ENCODE results near the gene GARIN5B.

GARIN5B gene

GRCh38 chr19:55370305-55370988, 7.4 kb upstream of the GARIN5B start, which contains the start of gene IL11:
Gene IL11, minus strand, starts transcription at chr19:55370463. Its CDS starts 153 bp downstream, at chr19:55370310.
- no peak for DNase-seq (ENCODE audit: low spot score)

- peak; percentile 87 for DNase-seq (ENCODE audit: low spot score)
These were observed 6.7 kb upstream of the GARIN5B start for GRCh38 chr19:55369653-55370304.

GRCh38 chr19:55368701-55369563, 5.9 kb upstream of the GARIN5B start:
- peak; percentile 75 for DNase-seq (ENCODE audit: low spot score)

GRCh38 chr19:55368106-55368505, 5.0 kb upstream of the GARIN5B start:
- DNase-seq (ENCODE audit: low spot score) = no peak

DNA sequence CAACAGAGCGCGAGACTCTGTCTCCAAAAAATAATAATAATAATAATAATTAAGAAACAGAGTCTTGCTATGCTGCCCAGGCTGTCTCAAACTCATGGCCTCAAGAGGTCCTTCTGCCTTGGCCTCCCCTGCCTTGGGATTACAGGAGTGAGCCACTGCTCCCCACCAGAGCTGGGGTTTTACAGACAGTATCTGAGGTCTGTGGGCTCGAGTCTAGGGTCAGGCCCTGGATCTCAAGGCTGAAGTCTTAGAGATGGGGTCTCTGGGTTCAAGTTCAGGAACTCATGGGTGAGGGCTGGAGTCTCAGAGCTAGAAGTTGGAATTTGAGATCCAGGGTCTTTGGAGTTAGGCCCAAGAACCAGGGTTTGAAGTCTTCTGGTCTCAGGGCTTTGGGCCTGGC, 3.7 kb upstream of the GARIN5B start:
- no peak for DNase-seq (ENCODE audit: low spot score)

- no peak for DNase-seq (ENCODE audit: low spot score)
These were observed 2.9 kb upstream of the GARIN5B start for GRCh38 chr19:55365964-55366363.

- DNase-seq (ENCODE audit: low spot score) = no peak
These were observed 2.2 kb upstream of the GARIN5B start for GRCh38 chr19:55365245-55365644.

GRCh38 chr19:55362174-55362989, 678 bp downstream of the GARIN5B start:
- DNase-seq (ENCODE audit: low spot score) = no peak

GRCh38 chr19:55360902-55361301, 2.2 kb downstream of the GARIN5B start:
- no peak for DNase-seq (ENCODE audit: low spot score)

DNA sequence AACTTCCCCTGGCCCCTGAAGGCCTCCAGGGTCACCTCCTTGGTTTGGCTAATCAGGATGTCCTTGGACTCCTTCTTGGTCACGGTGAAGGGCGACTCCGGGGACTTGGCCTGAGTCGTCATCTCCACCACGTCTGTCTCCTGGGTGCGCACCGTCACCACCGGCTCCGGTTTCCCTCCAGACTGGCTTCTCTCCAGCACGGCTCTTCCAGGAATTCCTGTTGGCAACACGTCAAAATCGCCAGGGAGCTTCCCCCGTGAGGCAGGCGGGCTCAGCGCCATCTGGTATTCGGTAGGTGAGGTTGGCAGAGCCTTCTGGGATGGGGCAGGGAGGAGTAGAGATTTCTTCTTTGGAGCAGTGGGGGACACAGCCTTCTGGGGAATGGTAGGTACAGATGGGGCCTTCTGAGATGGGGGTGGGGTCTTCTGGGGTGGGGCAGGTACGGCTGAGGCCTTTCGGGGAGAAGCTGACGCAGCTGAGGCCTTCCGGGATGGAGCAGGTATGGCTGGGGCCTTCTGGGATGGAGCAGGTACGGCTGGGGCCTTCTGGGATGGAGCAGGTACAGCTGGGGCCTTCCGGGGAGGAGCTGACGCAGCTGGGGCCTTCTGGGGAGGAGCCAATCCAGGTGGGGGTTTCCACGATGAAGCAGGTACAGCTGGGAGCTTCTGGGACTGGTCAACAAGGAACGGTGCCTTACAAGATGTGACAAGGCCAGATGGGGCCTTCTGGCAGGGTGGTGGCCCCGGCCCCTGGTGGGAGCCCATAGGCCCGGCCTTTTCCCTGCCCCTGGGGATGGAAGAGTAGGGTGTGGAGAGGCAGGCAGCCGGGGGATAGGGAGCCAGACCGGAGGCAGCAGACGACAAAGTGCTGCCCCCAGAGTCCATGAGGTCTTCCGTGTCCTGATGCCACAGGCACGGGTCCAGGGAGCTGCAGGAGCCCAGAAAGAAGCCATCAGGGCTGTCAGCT, 3.8 kb downstream of the GARIN5B start:
- no peak for DNase-seq (ENCODE audit: low spot score)

DNA sequence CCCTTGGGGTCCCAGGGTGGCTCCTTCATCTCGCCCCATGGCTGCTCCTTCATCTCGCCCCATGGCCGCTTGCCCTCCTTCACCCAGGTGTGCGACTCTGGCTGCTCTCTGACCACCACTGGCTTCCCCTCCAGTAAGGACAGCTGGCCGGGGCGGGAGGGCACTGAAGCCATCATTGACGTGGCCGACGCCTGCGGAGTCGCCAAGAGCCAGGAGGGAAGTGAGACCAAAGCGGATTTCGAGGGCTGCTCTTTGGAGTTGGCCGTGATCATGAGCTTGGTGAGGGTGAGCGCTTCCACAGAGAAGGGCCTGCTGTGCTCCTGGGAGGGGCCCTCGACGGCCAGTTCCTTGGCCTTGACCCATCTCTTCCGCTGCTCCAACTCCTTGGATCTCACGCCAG, 4.6 kb downstream of the GARIN5B start:
- DNase-seq (ENCODE audit: low spot score) = no peak

GRCh38 chr19:55355213-55355821, 7.7 kb downstream of the GARIN5B start:
- DNase-seq (ENCODE audit: low spot score) = no peak

DNA sequence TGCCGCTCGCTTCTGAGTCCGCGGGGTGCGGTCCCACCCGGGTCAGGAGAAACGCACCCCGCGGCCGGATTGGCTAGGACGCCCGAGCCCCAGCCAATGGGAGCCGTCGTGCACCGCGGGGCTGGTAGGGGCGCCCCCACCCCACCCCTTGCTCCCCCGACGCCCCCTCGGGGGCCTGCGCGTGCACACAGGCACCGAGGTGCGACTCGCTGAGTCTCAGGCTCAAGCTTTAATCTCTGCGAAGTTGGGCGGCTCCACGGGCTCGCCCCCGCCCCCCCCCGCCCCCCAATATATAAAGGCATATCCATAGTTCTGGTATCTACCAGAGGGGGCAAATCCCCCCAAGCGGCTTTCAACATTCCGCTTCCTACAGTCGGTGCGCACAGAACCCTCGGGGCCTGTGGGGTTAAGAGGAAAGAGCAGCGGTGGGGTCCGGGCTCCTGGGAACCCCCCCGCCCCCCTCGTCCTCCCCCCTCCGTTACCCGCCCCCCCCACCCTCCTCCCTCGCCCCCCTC, 8.3 kb downstream of the GARIN5B start, which contains the start of gene COX6B2:
COX6B2 (minus strand) TSS at position 22 of the 515 bp plus-strand sequence. CDS start 198 bp downstream, outside the sequence.
- no peak for DNase-seq (ENCODE audit: low spot score)

- peak; percentile 68 for DNase-seq (ENCODE audit: low spot score)
These were observed 9.0 kb downstream of the GARIN5B start for GRCh38 chr19:55353803-55354697.

GRCh38 chr19:55353356-55353802, 9.7 kb downstream of the GARIN5B start:
- no peak for DNase-seq (ENCODE audit: low spot score)

DNA sequence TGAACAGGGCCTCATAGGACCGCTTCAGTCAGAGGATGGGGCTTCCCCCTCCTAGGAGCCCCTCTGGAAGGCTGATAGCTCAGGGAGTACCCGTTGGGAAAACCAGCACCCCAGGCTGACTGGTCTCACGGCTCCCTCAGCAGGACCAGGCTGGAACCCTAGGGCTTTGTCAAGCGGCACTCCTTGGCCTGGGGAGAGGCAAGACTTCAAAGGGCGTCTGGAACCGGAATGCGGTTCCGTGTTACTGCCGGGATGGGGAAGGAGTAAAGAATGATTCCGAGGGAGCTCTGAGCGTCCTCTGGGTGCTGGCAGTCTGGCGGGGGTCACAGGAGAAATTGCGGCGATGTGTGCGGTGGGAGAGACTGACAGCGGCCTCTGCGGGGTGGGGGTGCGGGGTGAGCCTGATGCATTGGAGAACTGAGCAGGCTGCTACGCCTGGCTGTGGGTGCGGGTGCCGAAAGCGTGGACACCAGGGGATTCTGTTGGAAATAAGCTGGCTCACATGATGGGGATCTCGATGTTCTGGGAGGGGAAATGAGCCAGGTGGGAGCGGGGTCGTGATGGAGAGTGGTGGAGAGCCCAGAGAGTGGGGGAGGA, 10.4 kb downstream of the GARIN5B start:
- DNase-seq (ENCODE audit: low spot score) = peak; percentile 64

DNA sequence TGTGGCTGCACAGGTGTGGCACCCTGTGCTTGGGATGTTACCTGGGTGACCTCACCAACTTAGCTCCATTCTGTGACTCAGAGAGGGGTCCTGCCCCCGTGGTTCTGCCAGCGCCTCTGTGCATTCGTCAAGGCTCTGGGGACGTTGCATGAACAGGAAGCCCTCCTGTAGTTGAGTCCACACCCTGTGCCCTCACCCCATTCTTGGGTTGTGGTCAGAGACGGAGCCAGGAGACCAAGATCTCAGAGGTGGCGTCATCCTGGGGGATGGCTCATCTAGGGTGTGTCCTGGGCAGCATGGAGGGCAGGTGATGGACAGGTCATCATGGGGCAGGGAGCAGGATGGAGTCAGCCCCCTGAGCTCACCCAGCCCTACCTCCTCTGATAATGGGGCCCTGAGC, 11.0 kb downstream of the GARIN5B start:
- DNase-seq (ENCODE audit: low spot score) = peak; percentile 90

DNA sequence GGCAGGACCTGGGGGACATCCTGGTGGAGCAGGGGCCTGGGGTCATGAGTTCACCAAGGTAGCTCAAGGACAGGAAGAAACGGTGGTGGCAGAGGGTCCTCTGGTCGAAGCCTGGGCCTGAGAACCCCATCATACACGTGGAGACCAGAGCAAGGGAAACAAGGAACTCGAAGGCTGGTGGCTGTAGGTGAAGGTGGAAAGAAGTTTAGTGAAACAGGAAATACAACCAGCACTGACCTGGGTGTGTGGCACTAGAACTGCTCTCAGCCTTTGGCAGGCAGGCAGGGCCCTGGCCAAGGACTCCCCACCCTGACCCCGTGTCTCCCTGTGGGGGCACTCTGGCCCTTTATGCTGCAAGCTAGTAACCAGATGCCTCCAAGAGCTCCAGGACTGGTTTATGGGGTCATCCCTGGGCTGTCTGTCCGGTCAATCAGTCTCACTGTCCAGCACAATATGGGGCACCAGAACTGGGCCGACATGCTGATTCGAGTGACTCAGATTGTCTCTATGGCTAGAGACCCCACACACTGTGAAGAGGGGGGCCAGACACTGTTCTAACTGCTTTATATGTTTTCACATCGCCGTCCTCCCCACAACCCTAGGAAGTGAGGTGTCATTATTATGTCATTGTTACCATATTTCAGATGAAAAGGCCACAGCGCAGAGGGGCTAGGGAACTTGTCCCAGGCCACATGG, 12.3 kb downstream of the GARIN5B start:
- DNase-seq (ENCODE audit: low spot score) = no peak
